Tibial nerve (tissue), 4 donors: ENCODE measurements around the gene CACNA1E.

Experiments
- CTCF ChIP-seq, 5 experiments: fragments of 200-600 bp in 3 of 5; fragments of 450-650 bp in 2 of 5; sonication (generic) in 3 of 5; IDR thresholded peaks; one replicate each; pipeline ENCODE4 v1.5.1; 2016 to 2019; ENCODE audit warnings: antibody characterized with exemption in 5 of 5, mild to moderate bottlenecking in 3 of 5, moderate library complexity in 2 of 5
- EP300 ChIP-seq, 2 donors: sonication (generic); formaldehyde crosslinking; IDR thresholded peaks; one replicate each; pipeline ENCODE4 v1.6.1; 2017; ENCODE audit warnings: antibody characterized with exemption in 2 of 2, mild to moderate bottlenecking in 1 of 2

GRCh38 chr1:181647314-181648035, 164.2 kb downstream of the CACNA1E start:
- TF ChIP-seq CTCF (IDR thresholded peaks at IDR 0.05), result no peak
- no peak for TF ChIP-seq EP300 (IDR thresholded peaks at IDR 0.05)
